Putamen (tissue), 1 donor: ENCODE measurements around the gene MTFR2.

Experiments
- DNase-seq: peaks from one replicate; pipeline ENCODE4 v3.0.0-alpha.2; 2016; ENCODE audit warnings: low spot score

The MTFR2 gene

GRCh38 chr6:136184738-136185137, 65.4 kb downstream of the MTFR2 start:
- no peak for DNase-seq

DNA sequence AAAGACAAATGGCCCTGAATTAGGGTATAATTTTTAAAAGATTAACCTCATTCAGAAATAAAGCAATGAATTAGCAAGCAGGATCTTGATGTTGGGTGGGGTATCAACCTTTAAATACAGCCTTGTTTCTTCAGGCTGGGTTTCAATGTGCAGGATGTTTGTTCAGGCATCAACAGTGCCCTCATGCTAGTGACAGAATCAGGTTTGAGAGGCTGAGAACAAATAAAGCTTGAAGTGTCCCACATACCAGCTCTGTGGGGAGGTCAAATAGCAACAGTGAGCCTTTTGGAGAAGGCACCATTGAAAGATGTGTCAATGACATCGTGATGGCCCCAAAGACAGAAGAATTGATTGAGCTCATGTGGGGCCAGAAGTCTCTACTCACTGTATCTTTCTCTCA, 68.2 kb downstream of the MTFR2 start:
- DNase-seq: no peak

DNA sequence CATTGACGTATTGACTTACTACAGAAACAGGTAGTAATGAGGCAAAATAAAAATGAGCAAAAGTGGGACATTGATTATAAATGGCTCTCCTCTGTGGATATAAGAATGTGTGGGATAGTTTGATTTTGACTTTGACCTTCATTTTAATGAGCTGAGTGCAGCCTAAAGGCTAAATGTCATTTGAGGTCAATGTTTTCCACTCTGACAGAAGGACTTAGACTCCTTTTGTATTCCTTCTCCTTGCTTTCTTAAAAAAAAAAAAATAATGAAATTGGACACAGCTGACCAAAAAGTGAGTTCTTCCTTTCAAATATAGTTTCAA, 68.6 kb downstream of the MTFR2 start:
- no peak for DNase-seq
